Islet precursor cell (in vitro differentiated cells): Measurements from ENCODE around the gene CELSR2.

Source experiments
- DNase-seq: peaks from one replicate; pipeline ENCODE4 v3.0.0-alpha.2; 2018

The CELSR2 gene

GRCh38 chr1:109229531-109230127 is 19.7 kb upstream of the CELSR2 start:
- DNase-seq = peak; percentile 54

GRCh38 chr1:109231066-109231465 is 18.3 kb upstream of the CELSR2 start:
- no peak for DNase-seq

DNA sequence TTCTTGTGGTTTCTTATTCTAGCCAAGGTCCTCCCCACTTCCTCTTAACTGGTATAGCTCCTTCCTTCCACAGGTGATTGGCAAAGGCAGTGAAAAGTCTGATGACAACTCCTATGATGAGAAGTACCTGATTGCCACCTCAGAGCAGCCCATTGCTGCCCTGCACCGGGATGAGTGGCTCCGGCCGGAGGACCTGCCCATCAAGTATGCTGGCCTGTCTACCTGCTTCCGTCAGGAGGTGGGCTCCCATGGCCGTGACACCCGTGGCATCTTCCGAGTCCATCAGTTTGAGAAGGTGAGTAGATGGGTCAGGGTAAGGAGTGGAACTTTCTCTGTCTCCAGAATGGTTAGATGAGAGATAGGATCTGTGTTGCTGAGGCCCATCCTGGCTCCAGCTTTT is 14.2 kb upstream of the CELSR2 start:
- no peak for DNase-seq

GRCh38 chr1:109237512-109237911 is 11.8 kb upstream of the CELSR2 start:
- DNase-seq = no peak

- no peak for DNase-seq
Observed at GRCh38 chr1:109238382-109238781, 11.0 kb upstream of the CELSR2 start.

GRCh38 chr1:109239047-109239408 is 10.3 kb upstream of the CELSR2 start:
- no peak for DNase-seq

DNA sequence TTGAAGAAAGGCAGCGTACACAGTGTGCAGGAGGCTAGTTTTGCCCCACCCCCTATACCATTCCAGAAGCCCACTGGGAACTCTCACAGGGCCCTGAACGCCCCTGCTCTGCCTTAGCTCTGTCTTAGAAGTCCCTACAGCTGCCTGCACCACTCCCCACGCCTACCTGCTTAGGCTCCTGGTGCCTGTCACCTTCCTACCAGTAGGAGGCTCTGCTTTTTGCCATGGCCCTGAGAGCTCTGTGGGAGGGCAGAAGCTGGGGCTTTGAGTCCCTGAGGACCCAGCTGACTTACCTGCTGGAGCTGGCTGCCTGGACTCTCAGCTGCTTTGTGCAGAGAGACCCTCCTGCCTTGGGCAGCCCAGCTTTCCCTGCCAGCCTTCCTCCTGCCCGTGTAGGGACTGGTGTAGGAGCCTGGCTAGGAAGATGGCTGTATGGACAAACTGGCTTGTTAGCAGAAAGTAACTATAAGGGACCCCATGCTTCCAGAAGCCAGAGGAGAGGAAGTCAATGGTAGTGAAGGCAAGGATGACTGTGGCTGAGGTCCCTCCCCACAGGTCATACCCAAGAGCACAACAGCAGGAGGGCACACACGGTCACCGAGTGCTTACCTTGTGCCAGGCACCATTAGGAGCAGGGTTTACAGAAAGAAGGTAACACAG is 9.8 kb upstream of the CELSR2 start:
- peak; percentile 92 for DNase-seq

DNA sequence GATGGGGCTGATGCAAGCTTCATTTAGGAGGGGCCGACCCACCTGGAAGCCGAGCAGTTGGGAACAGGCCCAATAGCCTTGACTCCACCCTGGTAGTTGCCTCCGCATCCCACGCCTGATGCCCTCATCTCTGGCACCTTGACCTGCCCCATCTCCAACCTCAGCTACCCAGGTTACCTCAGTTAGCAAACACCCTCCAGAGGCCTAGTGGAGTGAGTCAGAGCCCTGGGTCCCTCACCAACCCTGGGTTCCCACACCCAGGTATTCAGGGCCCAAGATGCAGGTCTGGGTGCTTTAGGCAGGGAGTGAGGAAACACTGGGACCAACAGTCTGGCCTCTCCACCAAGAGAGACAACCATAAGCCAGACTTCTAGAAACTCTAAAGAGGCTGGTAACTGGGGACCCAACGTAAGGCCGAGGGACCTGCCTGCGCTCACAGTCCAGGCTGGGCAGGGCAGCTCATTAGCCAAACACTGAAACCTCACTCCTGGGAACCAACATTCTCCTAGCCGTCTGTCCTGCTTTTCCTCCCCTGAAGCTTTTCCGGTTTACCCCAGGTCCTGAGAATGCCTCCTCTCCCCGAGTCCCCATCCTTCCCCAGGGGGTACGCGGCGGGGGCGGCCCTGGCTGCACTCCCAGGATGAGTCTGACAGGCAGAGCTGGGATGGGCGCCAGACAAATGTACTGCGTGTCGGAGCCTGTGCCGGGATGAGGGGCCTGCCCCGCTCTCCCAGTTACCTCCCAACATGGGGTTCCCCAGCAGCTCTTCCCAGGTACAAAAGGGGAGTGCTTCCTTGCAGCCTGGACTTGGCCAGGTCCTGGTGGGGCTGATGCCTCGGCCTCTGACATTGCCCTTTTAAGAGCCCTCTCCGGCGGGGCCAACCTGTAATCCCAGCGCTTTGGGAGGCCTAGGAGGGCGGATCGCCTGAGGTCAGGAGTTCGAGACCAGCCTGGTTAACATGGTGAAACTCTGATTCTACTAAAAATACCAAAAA is 8.9 kb upstream of the CELSR2 start:
- peak; percentile 57 for DNase-seq

DNA sequence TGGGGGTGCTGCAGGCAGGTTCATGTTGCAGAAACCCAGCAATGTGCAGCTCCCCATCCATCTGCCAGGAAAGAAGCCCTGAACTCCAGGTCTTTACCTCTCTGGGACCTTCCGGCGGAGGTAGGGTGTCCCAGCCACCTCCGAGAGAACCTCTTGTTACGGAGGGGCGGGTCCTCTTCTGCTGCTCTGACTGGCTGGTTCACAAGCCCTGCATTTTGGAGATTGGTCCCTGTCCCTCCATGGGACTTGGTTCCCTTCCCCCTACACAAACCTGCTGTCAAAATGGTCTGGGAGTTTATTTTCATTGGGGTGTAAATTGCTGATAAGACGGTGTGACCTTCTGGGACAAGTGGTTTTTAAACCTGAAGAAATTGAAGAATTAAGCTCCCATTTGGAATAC is 8.0 kb upstream of the CELSR2 start:
- no peak for DNase-seq

DNA sequence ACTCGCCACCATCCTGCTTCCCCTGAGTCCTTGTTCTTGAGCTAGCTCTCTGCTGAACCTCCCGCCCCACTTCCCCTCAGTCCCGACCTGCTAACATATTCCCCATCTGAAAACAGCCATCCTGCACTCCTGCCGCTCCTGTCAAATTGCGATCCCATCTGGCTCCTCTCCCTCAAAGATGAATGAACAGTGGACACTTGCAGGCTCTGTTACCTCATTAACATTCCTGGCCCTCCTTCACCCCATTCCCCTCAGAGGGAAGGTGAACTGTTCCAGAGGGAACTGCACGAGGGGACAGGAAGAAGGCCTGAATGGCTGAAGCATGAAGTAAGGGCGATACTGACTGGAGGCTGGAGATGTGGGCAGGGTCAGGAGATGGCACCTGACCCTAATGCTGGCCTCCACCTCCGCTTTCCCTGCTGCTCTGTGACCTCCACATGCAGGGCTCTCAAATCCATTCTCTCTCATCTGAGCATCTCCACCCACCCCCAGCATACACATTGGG is 7.4 kb upstream of the CELSR2 start:
- peak; percentile 62 for DNase-seq

- peak; percentile 54 for DNase-seq
Observed at GRCh38 chr1:109242387-109242786, 7.0 kb upstream of the CELSR2 start.

DNA sequence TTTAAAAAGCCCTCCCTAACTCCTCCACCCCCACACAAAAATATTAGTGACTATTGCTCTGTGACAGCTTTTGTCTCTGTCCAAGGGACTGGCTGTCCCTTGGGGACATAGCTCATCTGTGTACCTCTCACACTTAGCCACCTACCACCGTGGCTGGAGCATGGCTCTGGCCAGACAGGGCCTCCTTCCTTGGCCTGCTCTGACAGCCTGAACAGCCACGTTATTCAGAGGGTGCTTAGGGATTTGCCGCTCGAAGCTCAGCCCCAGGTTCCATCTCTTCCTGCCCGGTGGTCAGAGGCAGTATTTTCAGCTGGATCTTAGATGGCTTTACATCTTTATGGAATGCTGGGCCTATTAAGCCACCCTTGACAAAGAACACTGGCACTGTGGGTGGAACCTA is 6.1 kb upstream of the CELSR2 start:
- peak; percentile 47 for DNase-seq

DNA sequence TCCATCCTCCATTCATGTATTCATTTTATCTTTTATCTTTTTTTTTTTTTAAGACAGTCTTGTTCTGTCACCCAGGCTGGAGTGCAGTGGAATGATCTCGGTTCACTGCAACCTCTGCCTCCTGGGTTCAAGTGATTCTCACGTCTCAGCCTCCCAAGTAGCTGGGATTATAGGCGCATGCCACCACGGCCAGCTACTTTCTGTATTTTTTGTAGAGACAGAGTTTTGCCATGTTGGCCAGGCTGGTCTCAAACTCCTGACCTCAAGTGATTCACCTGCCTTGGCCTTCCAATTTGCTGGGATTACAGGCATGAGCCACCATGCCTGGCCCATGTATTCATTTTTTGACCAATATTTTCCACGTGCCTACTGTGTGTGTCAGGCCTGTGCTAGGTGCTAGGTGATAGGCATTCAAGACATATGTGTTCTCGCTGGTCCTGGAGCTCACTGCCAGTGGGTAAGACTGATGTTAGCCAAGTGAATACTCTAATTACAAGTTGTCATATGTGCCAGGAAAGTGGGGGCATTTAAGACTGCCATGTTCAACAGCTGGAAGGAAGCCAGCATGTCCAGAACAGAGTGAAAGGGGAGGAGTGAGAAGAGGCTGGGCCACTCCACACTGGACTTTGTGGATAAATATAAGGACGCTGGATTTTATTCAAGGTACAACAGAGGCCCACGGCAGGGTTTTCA is 5.3 kb upstream of the CELSR2 start:
- no peak for DNase-seq

- peak; percentile 33 for DNase-seq
Observed at GRCh38 chr1:109246141-109246551, 3.2 kb upstream of the CELSR2 start.

DNA sequence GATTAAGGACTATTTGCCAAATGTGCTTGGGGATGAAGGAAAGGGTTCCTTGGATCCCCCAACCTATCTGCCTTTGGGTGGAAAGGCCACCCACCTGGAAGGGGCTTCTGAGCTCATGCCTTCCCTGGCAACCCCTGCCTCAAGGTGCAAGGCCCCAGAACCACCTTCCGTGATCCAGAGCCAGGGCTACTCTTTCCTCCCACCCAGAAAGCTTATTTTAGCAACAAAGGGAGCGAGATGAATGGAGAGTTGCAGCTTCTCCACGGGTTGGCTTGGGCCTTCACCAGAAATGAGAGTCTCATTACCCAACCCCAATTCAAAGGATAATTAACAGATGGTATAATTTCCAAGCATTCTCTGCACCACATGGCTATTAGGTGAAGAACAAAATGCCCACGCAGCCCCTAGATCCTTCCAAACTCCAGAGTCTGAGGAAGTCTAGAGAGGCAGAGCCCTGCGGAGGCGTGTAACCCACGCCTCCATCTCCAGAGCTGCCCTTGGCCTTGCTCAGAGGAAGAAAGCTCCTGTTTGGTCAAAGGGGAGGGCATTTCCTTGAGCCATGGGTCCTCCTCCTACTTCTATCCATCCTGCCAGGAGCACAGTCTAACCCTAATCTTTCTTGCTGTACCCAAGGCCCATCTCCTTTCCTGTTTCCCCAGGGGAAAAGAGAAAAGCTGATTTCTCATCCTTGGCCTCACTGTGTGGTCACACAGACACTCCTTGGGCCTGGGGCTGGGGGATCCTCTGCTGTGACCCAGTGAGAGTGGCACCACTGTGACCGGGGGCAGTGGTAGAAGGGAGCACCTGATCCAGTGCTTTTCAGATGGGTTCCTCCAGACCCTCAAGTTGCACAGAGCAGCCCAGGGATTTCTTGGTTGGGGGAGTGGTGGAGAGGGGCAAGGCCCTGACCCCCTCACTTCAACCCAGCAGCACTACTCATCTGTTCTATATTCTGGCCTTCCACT is 1.7 kb upstream of the CELSR2 start:
- peak; percentile 29 for DNase-seq

DNA sequence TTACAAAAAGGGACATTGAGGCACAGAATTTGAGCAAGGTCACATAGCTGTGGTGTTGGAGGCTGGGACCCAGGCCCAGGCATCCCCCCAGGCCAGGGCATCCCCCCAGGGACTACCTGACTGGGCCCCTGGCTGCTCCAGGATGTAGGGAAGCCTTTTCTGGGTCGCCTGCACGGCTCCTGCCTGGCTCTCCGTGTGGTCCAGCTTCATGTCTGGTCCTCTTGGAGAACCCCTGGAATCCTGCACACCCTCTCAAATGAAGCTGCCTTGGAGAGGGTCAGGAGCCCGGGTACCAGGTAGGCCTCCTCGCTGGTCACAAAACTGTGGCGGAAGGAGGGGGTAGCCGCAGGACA is 919 bp upstream of the CELSR2 start:
- DNase-seq = no peak

- DNase-seq = peak; percentile 55
Observed at GRCh38 chr1:109249654-109250401, 489 bp downstream of the CELSR2 start.

DNA sequence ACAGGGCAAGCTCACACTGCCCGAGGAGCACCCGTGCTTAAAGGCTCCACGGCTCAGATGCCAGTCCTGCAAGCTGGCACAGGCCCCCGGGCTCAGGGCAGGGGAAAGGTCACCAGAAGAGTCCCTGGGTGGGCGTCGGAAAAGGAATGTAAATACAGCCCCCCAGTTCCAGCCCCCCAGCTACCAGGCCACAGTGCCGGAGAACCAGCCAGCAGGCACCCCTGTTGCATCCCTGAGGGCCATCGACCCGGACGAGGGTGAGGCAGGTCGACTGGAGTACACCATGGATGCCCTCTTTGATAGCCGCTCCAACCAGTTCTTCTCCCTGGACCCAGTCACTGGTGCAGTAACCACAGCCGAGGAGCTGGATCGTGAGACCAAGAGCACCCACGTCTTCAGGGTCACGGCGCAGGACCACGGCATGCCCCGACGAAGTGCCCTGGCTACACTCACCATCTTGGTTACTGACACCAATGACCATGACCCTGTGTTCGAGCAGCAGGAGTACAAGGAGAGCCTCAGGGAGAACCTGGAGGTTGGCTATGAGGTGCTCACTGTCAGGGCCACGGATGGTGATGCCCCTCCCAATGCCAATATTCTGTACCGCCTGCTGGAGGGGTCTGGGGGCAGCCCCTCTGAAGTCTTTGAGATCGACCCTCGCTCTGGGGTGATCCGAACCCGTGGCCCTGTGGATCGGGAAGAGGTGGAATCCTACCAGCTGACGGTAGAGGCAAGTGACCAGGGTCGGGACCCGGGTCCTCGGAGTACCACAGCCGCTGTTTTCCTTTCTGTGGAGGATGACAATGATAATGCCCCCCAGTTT is 1.3 kb downstream of the CELSR2 start:
- peak; percentile 31 for DNase-seq

DNA sequence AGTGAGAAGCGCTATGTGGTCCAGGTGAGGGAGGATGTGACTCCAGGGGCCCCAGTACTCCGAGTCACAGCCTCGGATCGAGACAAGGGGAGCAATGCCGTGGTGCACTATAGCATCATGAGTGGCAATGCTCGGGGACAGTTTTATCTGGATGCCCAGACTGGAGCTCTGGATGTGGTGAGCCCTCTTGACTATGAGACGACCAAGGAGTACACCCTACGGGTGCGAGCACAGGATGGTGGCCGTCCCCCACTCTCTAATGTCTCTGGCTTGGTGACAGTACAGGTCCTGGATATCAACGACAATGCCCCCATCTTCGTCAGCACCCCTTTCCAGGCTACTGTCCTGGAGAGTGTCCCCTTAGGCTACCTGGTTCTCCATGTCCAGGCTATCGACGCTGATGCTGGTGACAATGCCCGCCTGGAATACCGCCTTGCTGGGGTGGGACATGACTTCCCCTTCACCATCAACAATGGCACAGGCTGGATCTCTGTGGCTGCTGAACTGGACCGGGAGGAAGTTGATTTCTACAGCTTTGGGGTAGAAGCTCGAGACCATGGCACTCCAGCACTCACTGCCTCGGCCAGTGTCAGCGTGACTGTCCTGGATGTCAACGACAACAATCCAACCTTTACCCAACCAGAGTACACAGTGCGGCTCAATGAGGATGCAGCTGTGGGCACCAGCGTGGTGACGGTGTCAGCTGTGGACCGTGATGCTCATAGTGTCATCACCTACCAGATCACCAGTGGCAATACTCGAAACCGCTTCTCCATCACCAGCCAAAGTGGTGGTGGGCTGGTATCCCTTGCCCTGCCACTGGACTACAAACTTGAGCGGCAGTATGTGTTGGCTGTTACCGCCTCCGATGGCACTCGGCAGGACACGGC is 2.2 kb downstream of the CELSR2 start:
- DNase-seq = no peak
